HCT116 (cell line): ENCODE results near the gene PPM1E. TPM values are rescaled to one million over a fixed set of nuclear protein-coding genes. Genes with fewer than 3 reads are reported as not detected.

ENCODE experiments used
- ATAC-seq: fragments of 200-7000 bp; cut with Tn5 transposase; 2 replicates; pipeline ENCODE4 v1.9.1; 2020; ENCODE audit warnings: mild to moderate bottlenecking, moderate library complexity
- BruUV-seq: library from RNA; stranded (reverse); fragments of 400-500 nt; replicated peaks from 2 replicates; lab custom pipeline; 2021; lab: Mats Ljungman, UMichigan
- CTCF ChIA-PET: fragments of 300-600 bp; sonication (Branson Sonifier 250); formaldehyde crosslinking; loops from one replicate; lab custom pipeline; 2021; ENCODE audit warnings: antibody characterized with exemption; lab: Charles Lee
- POLR2A ChIA-PET: fragments of 300-600, 350-600 bp; sonication (Branson Sonifier 250); formaldehyde crosslinking; loops from one replicate; lab custom pipeline; 2021; ENCODE audit warnings: antibody characterized with exemption; lab: Charles Lee
- RAD21 ChIA-PET, 2 experiments: fragments of 300-600 bp; sonication (Branson Sonifier 250); formaldehyde crosslinking; loops; one replicate each; lab custom pipeline; 2023; ENCODE audit warnings: low total read pairs in 2 of 2; ENCODE audit not compliant: uncharacterized antibody in 2 of 2, unreplicated experiment in 2 of 2, low non-redundant PET in 1 of 2; lab: Charles Lee
- DNase-seq: peaks from one replicate; pipeline ENCODE4 v3.0.0-alpha.2; 2010; ENCODE audit warnings: low read depth, low spot score
- H2AFZ ChIP-seq: fragments of 200-600 bp; shearing (Covaris generic), sonication (generic); 2 replicates; pipeline ENCODE4 v1.6.1; 2017; ENCODE audit warnings: low read depth, mixed run types, mixed read lengths, antibody characterized with exemption, low read length; ENCODE audit not compliant: poor library complexity, severe bottlenecking
- H3K27ac ChIP-seq: 2 replicates; pipeline ENCODE4 v1.5.1; 2012; ENCODE audit warnings: low read depth, low read length
- H3K27me3 ChIP-seq: fragments of 200-600 bp; sonication (generic); 2 replicates; pipeline ENCODE4 v1.6.1; 2016; ENCODE audit warnings: mixed run types, low read length, mixed read lengths; ENCODE audit not compliant: insufficient read depth
- H3K36me3 ChIP-seq, 2 experiments: fragments of 200-500 bp in 1 of 2; fragments of 200-600 bp in 1 of 2; sonication (Bioruptor generic) in 1 of 2; sonication (generic) in 1 of 2; 2 replicates each; pipeline versions ENCODE4 v1.5.1 to v1.6.1; 2014 to 2016; ENCODE audit warnings: low read length in 2 of 2, inconsistent platforms in 1 of 2, mixed read lengths in 1 of 2, mixed run types in 1 of 2; ENCODE audit not compliant: insufficient read depth in 2 of 2, control insufficient read depth in 1 of 2
- H3K4me1 ChIP-seq, 2 experiments: fragments of 200-600 bp in 1 of 2; sonication (generic) in 1 of 2; 2 replicates each; pipeline versions ENCODE4 v1.5.1 to v1.6.1; 2012 to 2017; ENCODE audit warnings: low read length in 2 of 2, inconsistent platforms in 1 of 2, mild to moderate bottlenecking in 1 of 2, mixed read lengths in 1 of 2, mixed run types in 1 of 2, moderate library complexity in 1 of 2; ENCODE audit not compliant: insufficient read depth in 2 of 2, control insufficient read depth in 1 of 2
- H3K4me2 ChIP-seq: fragments of 200-600 bp; sonication (generic); 2 replicates; pipeline ENCODE4 v1.6.1; 2017; ENCODE audit warnings: mixed run types, low read length, mixed read lengths
- H3K4me3 ChIP-seq, 2 experiments: fragments of 200-600 bp in 1 of 2; sonication (generic) in 1 of 2; replicated peaks in 1 of 2; 2 replicates each; pipeline ENCODE4 v1.5.1; 2011 to 2016; ENCODE audit warnings: low read length in 2 of 2, control low read depth in 1 of 2, low read depth in 1 of 2, mild to moderate bottlenecking in 1 of 2, mixed read lengths in 1 of 2, mixed run types in 1 of 2
- H3K79me2 ChIP-seq: fragments of 200-600 bp; sonication (generic); 2 replicates; pipeline ENCODE4 v1.6.1; 2017; ENCODE audit warnings: mild to moderate bottlenecking, mixed run types, low read length, moderate library complexity, mixed read lengths; ENCODE audit not compliant: insufficient read depth
- H3K9ac ChIP-seq: fragments of 200-600 bp; sonication (generic); 2 replicates; pipeline ENCODE4 v1.6.1; 2016; ENCODE audit warnings: low read length, mixed read lengths
- H3K9me2 ChIP-seq: fragments of 200-600 bp; sonication (generic), shearing (Covaris generic); 2 replicates; pipeline ENCODE4 v1.6.1; 2017; ENCODE audit warnings: mixed run types, mild to moderate bottlenecking, moderate library complexity; ENCODE audit not compliant: insufficient read depth
- H3K9me3 ChIP-seq, 2 experiments: fragments of 200-500 bp in 1 of 2; fragments of 200-600 bp in 1 of 2; sonication (Bioruptor generic) in 1 of 2; sonication (generic) in 1 of 2; 2 replicates each; pipeline ENCODE4 v1.6.1; 2014 to 2017; ENCODE audit warnings: low read length in 2 of 2, mixed read lengths in 2 of 2, inconsistent platforms in 1 of 2, low read depth in 1 of 2, mild to moderate bottlenecking in 1 of 2, mixed run types in 1 of 2, moderate library complexity in 1 of 2; ENCODE audit not compliant: control insufficient read depth in 1 of 2, insufficient read depth in 1 of 2
- H4K20me1 ChIP-seq: fragments of 200-600 bp; sonication (generic), shearing (Covaris generic); 2 replicates; pipeline ENCODE4 v1.6.1; 2017; ENCODE audit warnings: mixed run types, mild to moderate bottlenecking, moderate library complexity; ENCODE audit not compliant: insufficient read depth
- CEBPB ChIP-seq: IDR thresholded peaks from 2 replicates; pipeline ENCODE4 v1.6.1; 2012; ENCODE audit warnings: low read depth
- EGR1 ChIP-seq: IDR thresholded peaks from 2 replicates; pipeline ENCODE4 v1.6.1; 2012; ENCODE audit warnings: low read depth
- ELF1 ChIP-seq: IDR thresholded peaks from 2 replicates; pipeline ENCODE4 v1.6.1; 2012; ENCODE audit warnings: low read depth, borderline replicate concordance
- EZH2 ChIP-seq: fragments of 200-600 bp; sonication (generic); IDR thresholded peaks from 2 replicates; pipeline ENCODE4 v1.6.1; 2017; ENCODE audit warnings: antibody characterized with exemption, mixed run types
- EZH2phosphoT487 ChIP-seq: fragments of 200-600 bp; IDR thresholded peaks from 2 replicates; pipeline ENCODE4 v1.6.1; 2018; ENCODE audit warnings: antibody characterized with exemption, borderline replicate concordance
- JUND ChIP-seq: IDR thresholded peaks from 2 replicates; pipeline ENCODE4 v1.6.1; 2012
- MAX ChIP-seq: IDR thresholded peaks from 2 replicates; pipeline ENCODE4 v1.6.1; 2012
- POLR2A ChIP-seq: IDR thresholded peaks from 2 replicates; pipeline ENCODE4 v1.7.0; 2011; ENCODE audit warnings: borderline replicate concordance; ENCODE audit not compliant: insufficient read depth, insufficient read length; ENCODE audit errors: extremely low read depth
- SP1 ChIP-seq: IDR thresholded peaks from 2 replicates; pipeline ENCODE4 v1.6.1; 2012; ENCODE audit warnings: low read depth
- SRF ChIP-seq: IDR thresholded peaks from 2 replicates; pipeline ENCODE4 v1.6.1; 2012; ENCODE audit warnings: low read depth
- TCF7L2 ChIP-seq: IDR thresholded peaks from 2 replicates; pipeline ENCODE4 v1.7.0; 2011; ENCODE audit warnings: borderline replicate concordance, inconsistent platforms; ENCODE audit not compliant: insufficient read depth, insufficient read length; ENCODE audit errors: extremely low read depth
- YY1 ChIP-seq: IDR thresholded peaks from 2 replicates; pipeline ENCODE4 v1.6.1; 2011; ENCODE audit warnings: low read length, low read depth, moderate library complexity, mild to moderate bottlenecking; ENCODE audit not compliant: insufficient replicate concordance; ENCODE audit errors: extremely low read depth
- ZFX ChIP-seq: fragments of 450-650 bp; IDR thresholded peaks from 2 replicates; pipeline ENCODE4 v1.6.1; 2017
- ZNF274 ChIP-seq: fragments of 200-500 bp; sonication (Bioruptor generic); IDR thresholded peaks from 2 replicates; pipeline ENCODE4 v1.6.1; 2014; ENCODE audit warnings: mild to moderate bottlenecking, low read depth, low read length, inconsistent platforms
- intact Hi-C: fragments of 100-400 bp; cut with micrococcal nuclease; formaldehyde crosslinking; loops from 2 replicates; pipeline ENCODE4 v1.10.0; 2022
- total RNA-seq: library from RNA; stranded (reverse); gene quantifications from one replicate; pipeline ENCODE4 v1.2.1, GENCODE V29; 2021; ENCODE audit not compliant: unreplicated experiment
- TF ChIP-seq, protein P1 (sequence below), 3 experiments: fragments of 200-600 bp in 1 of 3; sonication (generic) in 1 of 3; IDR thresholded peaks in 2 of 3; conservative IDR thresholded peaks in 1 of 3; 2 replicates each; pipeline ENCODE4 v1.5.1; 2012 to 2017; ENCODE audit warnings: low read depth in 2 of 3, low read length in 2 of 3, antibody characterized with exemption in 1 of 3, borderline replicate concordance in 1 of 3, control low read depth in 1 of 3, mild to moderate bottlenecking in 1 of 3, mixed read lengths in 1 of 3, mixed run types in 1 of 3, moderate library complexity in 1 of 3; ENCODE audit not compliant: insufficient read depth in 1 of 3

PPM1E gene
- total RNA-seq, 1 experiment from 2014 or later, result 0.02 TPM

DNA sequence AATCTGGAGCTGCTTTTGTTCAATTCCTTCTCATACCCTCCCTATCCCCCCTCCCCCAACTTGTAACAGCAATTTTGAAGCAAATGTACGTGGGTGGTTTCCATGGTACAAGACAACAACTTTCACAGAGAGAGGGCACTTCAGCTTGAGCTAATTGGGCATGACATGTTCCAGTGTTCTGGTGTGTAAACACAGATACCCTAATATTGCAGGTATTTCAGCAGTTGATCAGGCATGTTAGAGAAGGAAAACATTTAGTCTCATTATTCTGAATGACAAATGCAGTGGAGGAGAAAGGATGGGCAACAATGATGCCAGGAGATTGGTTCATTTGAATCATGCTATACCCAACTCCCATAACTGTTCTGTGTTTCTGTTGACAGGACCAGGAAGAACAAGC, 213.5 kb downstream of the PPM1E start:
- ATAC-seq, result no peak
- no TSS peak for BruUV-seq
- H3K79me2 ChIP-seq, result no peaks in the 10 kb centered on the region

GRCh38 chr17:58969612-58970011, 214.0 kb downstream of the PPM1E start:
- Histone ChIP-seq H3K9me3 (no peaks in the 10 kb centered on the region), H3K27ac (no peak overlapping the region), H3K27me3 (no peaks in the 10 kb centered on the region), H3K36me3 (no peaks in the 10 kb centered on the region), H3K4me3 (no peak overlapping the region), H3K9me2 (no peaks in the 10 kb centered on the region), H3K4me1 (no peaks in the 10 kb centered on the region), H4K20me1 (no peaks in the 10 kb centered on the region), H3K4me2 (no peak overlapping the region), H3K9ac (no peak overlapping the region), H3K79me2 (no peaks in the 10 kb centered on the region), H2AFZ (no peak overlapping the region)
- CTCF ChIA-PET, result interaction anchor here (0.9 to 2.3 kb wide), 2 partner anchors 9 to 259 kb away, joined by 4 to 7 read pairs; no protein-coding TSS in a partner anchor
- intact Hi-C loops, result no loop called here
- TF ChIP-seq SRF, result no peak
- TF ChIP-seq YY1, result no peak
- TF ChIP-seq ZNF274, result no peak
- no peak for TF ChIP-seq JUND
- TF ChIP-seq EGR1, result no peak
- TF ChIP-seq, protein P1, sequence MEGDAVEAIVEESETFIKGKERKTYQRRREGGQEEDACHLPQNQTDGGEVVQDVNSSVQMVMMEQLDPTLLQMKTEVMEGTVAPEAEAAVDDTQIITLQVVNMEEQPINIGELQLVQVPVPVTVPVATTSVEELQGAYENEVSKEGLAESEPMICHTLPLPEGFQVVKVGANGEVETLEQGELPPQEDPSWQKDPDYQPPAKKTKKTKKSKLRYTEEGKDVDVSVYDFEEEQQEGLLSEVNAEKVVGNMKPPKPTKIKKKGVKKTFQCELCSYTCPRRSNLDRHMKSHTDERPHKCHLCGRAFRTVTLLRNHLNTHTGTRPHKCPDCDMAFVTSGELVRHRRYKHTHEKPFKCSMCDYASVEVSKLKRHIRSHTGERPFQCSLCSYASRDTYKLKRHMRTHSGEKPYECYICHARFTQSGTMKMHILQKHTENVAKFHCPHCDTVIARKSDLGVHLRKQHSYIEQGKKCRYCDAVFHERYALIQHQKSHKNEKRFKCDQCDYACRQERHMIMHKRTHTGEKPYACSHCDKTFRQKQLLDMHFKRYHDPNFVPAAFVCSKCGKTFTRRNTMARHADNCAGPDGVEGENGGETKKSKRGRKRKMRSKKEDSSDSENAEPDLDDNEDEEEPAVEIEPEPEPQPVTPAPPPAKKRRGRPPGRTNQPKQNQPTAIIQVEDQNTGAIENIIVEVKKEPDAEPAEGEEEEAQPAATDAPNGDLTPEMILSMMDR (IDR thresholded peaks at IDR 0.05 in 2 of 3, conservative IDR thresholded peaks at IDR 0.05 in 1 of 3; ENCODE audit: borderline replicate concordance in 1 of 3, insufficient read depth in 1 of 3, low read depth in 2 of 3, low read length in 2 of 3), result no peak
- TF ChIP-seq SP1, result no peak
- TF ChIP-seq EZH2, result no peak
- no peak for TF ChIP-seq POLR2A
- no TSS peak for BruUV-seq
- no peak for ATAC-seq
- POLR2A ChIA-PET, result no interaction called here
- DNase-seq, result no peak
- RAD21 ChIA-PET, result interaction anchor here in 1 of 2 experiments (0.6 kb wide), 1 partner anchor 34 kb away, joined by 3 read pairs; no protein-coding TSS in a partner anchor

More for the DNA sequence above, 213.5 kb downstream of the PPM1E start:
- Histone ChIP-seq H3K27ac (no peak overlapping the region), H3K4me3 (no peak overlapping the region), H3K4me1 (no peaks in the 10 kb centered on the region), H3K9me2 (no peaks in the 10 kb centered on the region), H3K9ac (no peak overlapping the region), H2AFZ (no peak overlapping the region), H3K4me2 (no peak overlapping the region), H4K20me1 (no peaks in the 10 kb centered on the region), H3K27me3 (no peaks in the 10 kb centered on the region), H3K36me3 (no peaks in the 10 kb centered on the region), H3K9me3 (no peaks in the 10 kb centered on the region)
- DNase-seq, result no peak
- TF ChIP-seq EZH2phosphoT487 (no peak), TCF7L2 (no peak), ELF1 (no peak), MAX (no peak), CEBPB (no peak), SP1 (no peak), ZFX (no peak)
- intact Hi-C loops, result no loop called here
- POLR2A ChIA-PET, result no interaction called here
- RAD21 ChIA-PET, result no interaction called here
- CTCF ChIA-PET, result interaction anchor here (0.9 to 2.3 kb wide), 2 partner anchors 9 to 258 kb away, joined by 4 to 7 read pairs; no protein-coding TSS in a partner anchor
